Middle frontal gyrus (tissue), 1 donor: Measurements from ENCODE around the gene C14orf93.
"Not testable (repeated sequence)": the region's sequence is repeated elsewhere in the genome, so short reads cannot be mapped to it uniquely, and the experiment has no call there.

Experiments
- DNase-seq: peaks from one replicate; pipeline ENCODE4 v3.0.0-alpha.2; 2015; ENCODE audit warnings: low spot score; ENCODE audit errors: extremely low spot score

C14orf93 gene

GRCh38 chr14:23021434-23021833 is 11.5 kb upstream of the C14orf93 start:
- DNase-seq, result no peak

DNA sequence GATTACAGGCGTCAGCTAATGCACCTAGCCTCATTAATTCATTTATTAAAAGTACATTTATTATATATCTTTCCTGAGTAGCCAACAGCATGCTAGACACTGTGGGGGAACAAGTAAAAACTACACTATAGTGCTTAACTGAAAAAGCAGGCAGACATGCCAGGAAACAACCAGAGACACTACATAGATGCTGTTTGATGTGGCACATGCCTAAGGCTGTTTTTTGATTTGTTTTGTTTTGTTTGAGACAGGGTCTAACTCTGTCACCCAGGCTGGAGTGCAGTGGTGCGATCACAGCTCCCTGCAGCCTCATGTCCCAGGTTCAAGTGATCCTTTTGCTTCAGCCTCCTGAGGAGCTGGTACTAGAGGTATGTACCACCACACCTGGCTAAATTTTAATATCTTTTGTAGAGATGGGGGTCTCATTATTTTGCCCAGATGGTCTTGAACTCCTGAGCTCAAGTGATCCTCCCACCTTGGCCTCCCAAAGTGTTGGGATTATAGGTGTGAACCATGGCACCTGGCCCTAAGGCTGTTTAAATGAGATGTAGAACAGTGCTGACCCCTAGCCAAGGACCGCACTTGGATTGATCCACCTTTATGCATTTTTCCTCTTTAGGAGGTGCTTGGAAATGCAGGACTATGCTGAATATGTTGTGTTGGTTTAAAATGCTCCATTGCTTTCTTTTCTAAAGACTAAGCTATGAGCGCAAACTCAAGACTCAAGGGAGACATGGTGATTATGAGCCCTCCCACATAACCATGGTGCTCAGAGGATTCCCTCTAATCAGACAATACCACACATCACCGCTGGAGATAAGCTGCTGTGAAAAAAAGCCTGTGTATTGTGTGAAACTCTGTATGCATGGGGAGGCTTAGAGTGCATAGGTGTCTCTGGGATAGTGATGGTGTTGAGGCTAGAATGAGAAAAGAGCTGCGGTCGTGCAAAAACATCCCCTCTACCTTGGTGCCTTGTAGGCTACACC is 10.5 kb upstream of the C14orf93 start:
- no peak for DNase-seq

- no peak for DNase-seq
These were observed 8.2 kb upstream of the C14orf93 start for GRCh38 chr14:23018107-23018506.

- DNase-seq, result no peak
These were observed 7.1 kb upstream of the C14orf93 start for GRCh38 chr14:23017091-23017490.

DNA sequence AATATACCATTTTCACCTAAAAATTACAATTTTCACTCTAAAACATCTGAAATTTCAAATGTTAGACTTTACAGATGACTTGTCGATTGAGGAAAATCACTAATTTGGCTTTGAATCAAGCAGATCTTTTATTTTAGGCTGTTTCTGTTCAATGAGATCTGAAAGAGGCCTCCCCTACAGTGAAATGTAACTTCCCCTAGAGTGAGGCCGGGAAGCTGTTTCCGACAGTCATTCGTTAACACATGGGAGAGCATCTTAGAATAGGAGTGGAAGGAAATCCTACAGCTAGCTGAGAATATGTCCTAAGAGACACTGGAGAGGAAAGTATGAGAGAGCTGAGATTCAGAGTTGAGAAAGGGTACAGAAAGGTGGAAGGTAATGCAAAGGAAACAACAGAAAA is 5.7 kb upstream of the C14orf93 start:
- no peak for DNase-seq

DNA sequence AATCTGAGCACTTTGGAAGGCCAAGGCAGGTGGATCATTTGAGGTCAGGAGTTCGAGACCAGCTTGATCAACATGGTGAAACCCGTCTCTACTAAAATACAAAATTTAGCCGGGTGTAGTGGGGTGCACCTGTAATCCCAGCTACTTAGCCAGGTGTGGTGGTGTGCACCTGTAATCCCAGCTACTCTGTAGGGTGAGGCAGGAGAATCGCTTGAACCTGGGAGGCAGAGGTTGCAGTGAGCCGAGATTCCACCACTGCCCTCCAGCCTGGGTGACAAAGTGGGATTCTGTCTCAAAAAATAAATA is 3.8 kb upstream of the C14orf93 start:
- not testable (repeated sequence) for DNase-seq

DNA sequence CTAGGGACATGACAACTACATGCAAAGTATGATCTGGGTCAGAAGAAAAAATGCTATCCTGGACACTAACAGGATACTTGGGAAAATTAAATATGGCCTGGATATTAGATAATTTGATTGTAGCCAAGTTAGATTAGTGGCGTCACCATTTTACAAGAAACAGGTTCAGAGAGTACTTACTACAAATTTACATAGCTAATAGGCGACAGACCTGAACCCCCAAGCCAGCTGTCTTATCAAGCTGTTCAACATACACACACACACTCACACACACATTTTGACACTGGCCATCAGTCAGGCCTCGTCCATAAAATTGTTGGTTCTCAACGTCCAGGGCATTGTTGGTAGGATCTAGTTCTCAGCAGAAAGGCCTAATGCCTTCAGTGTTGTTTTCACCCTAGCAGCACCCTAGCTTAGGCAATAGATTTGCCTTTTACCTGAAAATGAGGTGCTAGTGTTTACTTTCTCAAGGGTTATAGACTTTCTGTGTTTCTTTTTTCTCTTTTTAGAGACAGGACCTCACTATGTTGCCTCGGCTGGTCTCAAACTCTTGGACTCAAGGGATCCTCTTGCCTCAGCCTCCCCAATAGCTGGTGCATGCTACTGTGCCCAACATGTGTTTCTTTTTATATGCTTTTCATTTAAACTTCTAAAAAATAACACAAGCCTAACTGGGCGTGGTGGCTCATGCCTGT is 3.3 kb upstream of the C14orf93 start:
- DNase-seq, result no peak

DNA sequence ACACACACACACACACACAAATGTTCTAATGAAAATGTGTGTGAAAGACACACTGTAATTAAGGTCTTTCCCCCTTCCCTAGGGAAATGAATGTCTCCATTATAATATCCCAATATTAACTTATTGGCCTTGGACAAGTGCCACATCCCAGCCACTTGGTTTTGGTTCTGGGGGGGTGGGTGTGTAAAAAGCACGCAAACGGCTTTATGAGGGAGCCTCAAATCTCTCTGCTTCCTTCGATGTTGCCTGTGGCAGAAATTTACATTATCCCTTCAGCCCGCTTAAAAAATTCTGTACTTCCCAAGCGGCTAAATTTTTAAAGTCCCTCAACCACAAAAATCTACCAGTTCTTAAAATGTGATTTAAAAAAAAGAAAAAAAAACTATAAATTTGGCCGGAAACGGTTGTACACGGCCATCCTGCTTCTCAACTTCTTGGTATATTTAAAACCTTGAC is 432 bp downstream of the C14orf93 start:
- no peak for DNase-seq

DNA sequence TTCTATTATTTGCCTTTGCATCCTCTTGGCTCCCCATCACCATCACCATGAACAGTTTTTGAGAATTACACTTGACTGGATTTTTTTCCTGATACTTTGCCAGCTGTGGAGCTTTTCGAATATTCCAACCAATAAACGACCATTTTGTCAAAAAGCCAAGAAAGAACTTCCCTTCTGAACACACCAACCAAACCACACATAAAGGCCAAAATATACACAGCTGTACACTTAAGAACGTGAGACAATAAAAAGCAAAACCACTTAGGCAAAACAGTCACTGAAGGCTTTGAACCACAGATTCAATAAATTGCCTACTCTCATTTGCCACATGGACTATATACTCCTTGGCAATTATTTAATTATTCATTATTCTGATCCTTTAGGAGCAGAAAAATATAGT is 1.1 kb downstream of the C14orf93 start:
- no peak for DNase-seq

DNA sequence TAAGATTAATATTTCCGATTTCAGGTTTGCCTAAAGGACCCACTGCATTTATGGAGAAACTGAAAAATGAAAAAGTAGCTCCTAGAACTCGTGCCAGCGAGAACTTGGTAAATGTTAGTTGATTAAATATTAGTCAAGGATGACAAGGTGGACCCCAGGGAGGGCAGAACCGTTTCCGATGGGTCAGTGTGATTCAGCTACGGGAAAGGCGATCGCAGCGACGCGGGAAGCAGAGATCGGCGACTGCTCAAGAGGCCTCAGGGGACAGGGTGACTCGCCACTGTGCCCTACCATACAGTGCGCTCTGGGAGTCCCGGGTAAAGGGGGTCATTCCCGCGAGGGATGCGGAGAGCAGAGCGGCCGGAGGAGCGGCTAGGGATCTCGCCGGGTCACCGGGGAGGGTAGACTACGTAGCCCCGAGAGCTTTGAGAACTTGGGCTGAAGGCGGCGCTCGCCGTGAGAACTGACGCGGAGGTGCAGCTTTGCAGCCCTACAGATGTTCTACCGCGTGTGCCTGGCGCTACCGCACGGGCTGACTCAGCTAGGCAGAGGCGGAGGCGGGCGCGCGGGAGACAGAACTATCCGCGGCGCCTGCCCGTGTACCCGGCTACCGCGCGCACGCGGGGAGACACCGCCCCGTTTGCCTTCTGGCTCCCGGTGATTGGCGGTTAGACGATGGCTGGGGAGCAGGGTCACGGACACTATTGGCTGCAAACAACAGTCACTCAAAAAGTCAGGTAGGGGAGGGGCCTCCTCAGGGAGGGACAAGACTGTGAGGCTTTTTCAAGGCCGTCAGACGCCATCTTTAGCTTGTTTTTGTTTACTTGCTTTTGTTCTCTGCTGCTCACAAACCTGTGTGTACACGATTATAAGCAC is 3.2 kb downstream of the C14orf93 start:
- DNase-seq, result peak; percentile 98

DNA sequence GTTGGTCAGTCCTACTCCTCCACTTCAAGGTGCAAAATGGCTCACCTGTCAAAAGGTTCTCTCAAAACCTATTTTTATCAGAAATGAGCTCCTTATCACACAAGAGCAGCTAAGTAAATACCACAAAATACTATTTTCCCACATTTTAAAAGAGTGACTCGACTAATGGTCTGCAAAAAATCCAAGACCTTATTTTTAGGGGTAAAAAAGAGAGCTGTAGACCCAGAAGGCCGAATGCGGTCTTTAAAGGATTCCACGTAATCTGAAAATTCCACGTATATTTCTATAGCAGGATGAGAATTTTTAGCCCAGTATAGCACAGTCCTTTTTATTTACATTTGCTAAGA is 3.8 kb downstream of the C14orf93 start:
- no peak for DNase-seq

GRCh38 chr14:23005451-23006187 is 4.3 kb downstream of the C14orf93 start:
- no peak for DNase-seq

GRCh38 chr14:23004274-23004673 is 5.7 kb downstream of the C14orf93 start:
- DNase-seq, result not testable (repeated sequence)

DNA sequence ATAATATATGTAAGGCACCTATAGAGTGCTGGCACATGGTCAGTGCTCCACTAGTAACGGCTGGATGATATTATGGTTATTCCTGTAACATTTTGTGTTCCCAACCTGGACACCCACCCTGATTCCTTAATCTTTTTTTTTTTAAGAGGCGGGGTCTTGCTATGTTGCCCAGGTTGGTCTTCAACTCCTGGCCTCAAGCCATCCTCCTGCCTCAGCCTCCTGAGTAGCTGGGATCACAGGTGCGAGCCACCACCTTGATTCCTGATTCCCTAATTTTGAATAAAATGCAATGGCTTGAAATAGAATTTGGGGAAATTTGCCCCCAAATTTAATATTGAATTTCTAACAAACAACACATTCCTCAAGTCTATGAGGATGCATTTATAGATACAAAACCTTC is 7.4 kb downstream of the C14orf93 start:
- DNase-seq, result no peak

- no peak for DNase-seq
These were observed 9.1 kb downstream of the C14orf93 start for GRCh38 chr14:23000860-23001259.

GRCh38 chr14:22998329-22999012 is 11.5 kb downstream of the C14orf93 start:
- no peak for DNase-seq

DNA sequence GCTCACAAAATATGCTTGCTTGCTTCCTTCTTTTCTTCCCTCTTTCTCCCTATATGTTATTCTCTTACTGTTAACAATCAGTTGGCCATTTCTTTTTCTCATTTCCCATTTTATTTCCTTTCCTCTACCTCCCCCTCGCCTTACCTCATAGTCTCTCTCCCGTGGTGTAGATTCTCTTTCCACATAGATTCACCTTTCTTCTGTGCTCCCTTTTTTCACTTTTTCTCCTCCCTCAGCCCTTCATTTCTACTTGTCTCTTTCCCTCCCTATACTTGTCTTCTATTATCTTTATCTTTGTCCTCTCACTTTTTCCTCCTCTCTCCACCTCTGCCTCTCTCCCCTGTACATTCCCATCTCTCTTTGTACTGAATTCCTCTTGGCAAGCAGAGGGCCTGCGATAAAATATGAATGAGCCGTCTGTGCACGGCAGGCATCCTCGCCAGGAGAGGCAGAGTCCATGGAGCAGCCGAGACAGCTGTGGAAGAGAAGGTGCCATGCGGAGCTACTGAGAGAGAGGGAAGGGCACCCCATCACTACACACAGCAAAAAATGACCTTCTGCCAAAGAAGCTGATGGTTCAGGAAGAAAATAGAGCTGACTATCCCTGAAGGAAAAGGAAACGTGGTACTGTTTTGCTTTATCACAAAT is 12.1 kb downstream of the C14orf93 start:
- no peak for DNase-seq

DNA sequence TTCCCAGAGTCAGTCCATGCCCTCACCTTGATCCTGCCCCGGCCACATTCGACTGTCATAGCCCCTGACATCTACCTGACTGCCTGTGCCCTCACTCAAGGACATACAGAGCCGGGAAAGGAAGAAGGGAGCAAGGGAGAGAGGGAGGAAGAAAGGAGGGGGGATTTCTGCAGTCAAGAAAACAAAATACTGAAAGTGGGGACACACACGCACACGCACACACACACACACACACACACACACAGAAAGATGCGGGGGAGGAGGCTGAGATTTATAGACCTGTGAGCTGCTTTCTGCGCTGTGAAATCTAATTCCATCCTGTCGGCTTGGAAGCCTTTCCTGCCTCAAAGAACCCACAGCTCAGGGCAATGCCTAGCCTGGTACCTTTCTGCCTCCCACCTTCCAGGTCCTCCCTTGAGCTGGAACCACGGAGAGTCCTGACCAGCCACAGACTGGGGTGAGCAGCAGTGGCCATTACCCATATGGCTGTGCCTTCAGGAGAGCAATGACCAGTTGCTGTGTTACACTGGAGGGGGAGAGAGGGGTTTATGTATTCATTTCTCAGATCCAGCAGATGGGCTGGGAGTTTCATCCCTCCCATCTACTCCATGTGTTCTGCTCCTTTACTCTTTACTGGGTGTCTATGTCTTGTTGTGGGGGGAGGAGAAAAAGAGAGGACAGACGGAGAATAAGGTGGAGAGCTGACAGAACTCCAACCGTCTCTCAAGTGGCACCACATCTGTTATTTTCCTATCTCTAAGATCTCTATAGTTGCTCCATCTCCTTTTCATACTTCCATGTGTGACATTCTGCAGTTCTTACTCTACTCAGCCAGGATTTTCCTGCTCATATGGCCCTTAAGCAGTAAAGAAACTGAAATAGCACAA is 12.9 kb downstream of the C14orf93 start:
- DNase-seq, result no peak
